COR-L47 (cell line): ENCODE measurements around the gene TOP2A.

Experiments
- DNase-seq: peaks from one replicate; lab custom pipeline; 2025; lab: John Stamatoyannopoulos, UW

Gene TOP2A, protein sequence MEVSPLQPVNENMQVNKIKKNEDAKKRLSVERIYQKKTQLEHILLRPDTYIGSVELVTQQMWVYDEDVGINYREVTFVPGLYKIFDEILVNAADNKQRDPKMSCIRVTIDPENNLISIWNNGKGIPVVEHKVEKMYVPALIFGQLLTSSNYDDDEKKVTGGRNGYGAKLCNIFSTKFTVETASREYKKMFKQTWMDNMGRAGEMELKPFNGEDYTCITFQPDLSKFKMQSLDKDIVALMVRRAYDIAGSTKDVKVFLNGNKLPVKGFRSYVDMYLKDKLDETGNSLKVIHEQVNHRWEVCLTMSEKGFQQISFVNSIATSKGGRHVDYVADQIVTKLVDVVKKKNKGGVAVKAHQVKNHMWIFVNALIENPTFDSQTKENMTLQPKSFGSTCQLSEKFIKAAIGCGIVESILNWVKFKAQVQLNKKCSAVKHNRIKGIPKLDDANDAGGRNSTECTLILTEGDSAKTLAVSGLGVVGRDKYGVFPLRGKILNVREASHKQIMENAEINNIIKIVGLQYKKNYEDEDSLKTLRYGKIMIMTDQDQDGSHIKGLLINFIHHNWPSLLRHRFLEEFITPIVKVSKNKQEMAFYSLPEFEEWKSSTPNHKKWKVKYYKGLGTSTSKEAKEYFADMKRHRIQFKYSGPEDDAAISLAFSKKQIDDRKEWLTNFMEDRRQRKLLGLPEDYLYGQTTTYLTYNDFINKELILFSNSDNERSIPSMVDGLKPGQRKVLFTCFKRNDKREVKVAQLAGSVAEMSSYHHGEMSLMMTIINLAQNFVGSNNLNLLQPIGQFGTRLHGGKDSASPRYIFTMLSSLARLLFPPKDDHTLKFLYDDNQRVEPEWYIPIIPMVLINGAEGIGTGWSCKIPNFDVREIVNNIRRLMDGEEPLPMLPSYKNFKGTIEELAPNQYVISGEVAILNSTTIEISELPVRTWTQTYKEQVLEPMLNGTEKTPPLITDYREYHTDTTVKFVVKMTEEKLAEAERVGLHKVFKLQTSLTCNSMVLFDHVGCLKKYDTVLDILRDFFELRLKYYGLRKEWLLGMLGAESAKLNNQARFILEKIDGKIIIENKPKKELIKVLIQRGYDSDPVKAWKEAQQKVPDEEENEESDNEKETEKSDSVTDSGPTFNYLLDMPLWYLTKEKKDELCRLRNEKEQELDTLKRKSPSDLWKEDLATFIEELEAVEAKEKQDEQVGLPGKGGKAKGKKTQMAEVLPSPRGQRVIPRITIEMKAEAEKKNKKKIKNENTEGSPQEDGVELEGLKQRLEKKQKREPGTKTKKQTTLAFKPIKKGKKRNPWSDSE (N-terminal part only)

DNA sequence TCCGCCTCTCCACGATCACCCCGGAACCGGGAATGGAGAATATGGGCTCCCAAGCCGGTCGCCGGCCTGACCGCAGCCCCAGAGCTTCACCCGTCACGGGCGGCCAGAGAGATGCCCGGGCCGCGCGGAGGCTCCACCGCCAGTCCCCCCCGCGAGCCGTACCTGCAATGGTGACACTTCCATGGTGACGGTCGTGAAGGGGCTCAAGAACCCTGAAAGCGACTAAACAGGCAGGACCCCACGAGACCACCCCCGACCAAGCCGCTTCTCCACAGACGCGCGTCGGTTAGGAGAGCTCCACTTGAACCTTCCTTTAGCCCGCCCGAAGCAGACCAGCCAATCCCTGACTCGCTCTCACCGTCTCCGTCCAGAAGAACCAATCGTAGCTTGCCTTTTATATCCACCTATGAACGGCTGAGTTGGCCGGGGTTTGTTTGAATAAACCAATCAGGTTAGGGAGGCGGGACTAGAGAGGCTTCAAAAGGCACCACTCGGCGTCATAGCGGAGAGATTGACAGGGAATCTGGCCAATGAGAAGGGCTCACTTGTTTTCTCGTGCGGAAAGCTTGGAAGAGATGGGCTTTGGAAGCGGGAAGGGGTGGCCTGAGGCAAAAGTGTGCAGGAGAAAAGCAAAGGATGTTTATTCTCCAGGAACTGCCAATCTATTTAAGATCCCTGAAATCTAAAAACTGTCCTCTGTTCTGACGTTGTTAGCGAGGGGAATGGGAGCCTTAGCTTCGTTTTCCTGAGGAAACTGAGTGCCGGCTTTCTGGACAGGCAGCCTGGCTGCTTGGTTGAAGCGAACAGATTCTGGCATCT lies at the start of gene TOP2A:
Gene TOP2A (minus strand): TSS at position 288 of the 819 bp plus-strand sequence. CDS start 105 bp downstream, at position 183.
- DNase-seq, result peak; percentile 100

DNA sequence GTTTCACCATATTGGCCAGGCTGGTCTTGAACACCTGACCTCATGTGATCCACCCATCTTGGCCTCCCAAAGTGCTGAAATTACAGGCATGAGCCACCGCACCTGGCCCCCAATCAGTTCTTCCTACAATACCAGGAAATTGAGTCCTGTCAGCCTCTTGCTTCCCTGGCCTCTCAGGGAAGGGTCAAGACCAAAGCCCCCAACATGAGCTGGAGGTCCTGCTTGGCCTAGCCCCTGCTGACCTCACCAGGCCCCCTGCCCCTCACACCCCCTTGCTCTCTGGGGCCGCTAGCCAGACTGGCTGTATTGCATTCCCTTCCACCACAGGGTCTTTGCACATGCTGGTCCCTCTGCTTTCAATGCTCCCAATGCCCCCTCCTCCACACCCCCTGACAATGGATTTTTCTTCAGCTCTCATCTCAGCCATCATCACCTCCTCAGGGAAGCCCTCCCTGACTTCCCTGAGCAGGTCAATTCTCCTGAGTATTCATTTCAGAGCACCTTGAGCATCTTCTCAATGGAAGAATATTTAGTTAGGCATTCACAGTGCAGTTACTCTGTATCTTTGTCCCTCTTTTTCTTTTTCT lies 49.7 kb upstream of the TOP2A start:
- DNase-seq, result no peak

- DNase-seq, result no peak
Observed at GRCh38 chr17:40466298-40466971, 48.7 kb upstream of the TOP2A start.

DNA sequence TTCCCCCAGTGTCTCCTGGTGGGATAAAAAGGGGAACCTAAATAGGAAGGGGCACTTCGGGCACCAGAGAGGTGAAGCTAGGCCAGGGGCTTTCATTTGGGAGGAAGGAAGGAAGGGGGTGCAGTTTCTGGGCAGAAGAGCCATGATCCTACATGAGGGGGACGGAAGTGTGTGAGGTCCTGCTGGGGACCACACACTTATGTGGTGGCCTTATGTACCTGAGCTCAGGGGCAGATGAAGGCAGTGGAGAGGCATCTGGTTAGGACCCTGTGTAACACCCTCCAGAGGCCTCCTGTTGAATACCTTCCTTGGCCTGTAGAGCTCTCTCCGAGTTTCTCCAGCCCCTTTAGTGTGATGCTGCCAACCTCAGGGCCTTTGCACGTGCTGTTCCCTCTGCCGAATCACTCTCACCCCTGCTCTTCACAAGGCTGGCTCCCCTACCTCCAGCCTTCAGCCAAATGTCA lies 46.7 kb upstream of the TOP2A start:
- DNase-seq, result no peak

GRCh38 chr17:40463122-40463550 lies 45.4 kb upstream of the TOP2A start:
- no peak for DNase-seq

DNA sequence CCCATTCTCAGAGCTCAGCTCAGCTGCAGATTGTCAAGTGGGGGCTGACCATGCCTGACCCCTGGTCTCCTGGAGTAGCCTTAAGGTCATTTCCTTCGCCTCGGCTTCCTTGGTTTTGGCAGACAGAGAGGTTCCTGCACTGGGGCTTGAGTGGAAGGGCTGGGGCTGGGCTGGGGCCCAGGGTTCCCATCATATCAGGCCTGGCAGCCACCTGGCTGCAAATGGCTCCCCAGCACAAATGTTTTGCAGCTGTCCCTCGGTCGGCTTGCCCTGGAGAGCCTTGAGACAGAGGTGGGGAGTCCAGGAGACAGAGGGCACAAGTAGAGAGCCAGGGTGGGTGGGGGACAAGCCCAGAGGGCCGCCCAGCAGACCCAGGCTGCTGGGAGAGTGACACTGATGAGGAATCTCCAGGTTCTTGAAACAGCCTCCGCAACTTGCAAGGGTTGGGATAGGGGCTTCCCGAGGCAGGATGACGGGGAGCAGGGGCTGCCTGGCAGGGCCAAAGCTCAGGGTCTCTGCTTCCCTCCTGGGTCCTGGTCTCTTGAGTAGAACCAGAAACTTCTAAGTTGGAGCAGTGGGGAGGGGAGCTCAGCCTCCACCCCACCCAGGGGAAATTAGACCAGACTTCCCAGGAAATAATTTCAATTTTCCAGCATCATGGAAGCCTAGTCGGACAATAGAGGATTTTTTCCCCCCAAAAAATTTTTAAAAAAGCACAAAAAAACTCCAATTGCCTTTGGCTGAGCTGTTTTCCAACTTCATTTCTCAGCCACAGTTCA lies 44.8 kb upstream of the TOP2A start:
- no peak for DNase-seq

DNA sequence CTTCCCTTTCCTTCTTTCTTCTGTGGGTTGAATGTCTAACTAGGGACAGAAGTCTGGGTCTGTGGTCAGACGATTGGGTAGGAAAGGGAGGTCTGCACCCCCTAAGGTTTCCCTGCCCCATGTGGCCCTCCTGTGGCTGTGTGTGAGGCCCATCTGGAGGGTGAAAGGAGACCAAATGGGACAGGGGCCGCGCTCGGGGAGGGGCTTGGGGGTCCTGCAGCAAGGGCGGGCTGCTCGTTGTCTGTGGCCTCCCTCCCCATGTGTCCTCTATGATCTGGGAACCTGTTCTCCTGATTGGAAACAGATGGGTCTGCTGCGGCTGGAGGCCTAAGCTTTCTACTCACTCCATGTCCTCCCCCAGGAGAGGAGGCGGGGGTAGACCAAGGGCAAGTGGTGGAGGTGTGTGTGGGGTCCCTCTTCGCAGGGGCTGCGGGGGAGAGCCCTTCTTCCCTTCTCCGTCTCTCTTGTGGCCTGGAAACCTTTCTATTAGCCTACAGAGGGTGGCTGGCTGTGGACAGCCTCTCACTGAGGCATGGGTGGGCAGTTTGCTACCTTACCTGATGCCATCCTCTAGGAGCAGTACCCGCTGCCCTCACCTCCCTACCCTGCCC lies 44.1 kb upstream of the TOP2A start:
- DNase-seq, result no peak

GRCh38 chr17:40460968-40461731 lies 43.5 kb upstream of the TOP2A start:
- no peak for DNase-seq

DNA sequence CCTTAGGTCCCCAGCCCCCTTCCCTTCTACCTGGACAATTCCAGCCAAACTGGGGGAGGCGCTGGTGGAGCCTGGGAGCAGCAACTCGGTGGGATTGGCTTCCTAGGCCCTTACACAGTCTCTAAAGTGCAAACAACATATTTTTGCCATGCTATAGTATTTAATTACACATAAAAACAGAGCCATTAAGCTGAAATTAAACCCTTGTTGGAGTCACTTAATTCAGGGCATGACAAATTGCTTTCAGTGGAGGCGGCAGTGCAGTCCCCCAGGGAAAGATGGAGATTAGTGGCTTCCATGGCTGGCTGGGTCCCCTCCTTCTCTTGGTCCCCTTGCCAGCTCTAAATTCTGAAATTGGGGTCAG lies 42.9 kb upstream of the TOP2A start:
- no peak for DNase-seq

DNA sequence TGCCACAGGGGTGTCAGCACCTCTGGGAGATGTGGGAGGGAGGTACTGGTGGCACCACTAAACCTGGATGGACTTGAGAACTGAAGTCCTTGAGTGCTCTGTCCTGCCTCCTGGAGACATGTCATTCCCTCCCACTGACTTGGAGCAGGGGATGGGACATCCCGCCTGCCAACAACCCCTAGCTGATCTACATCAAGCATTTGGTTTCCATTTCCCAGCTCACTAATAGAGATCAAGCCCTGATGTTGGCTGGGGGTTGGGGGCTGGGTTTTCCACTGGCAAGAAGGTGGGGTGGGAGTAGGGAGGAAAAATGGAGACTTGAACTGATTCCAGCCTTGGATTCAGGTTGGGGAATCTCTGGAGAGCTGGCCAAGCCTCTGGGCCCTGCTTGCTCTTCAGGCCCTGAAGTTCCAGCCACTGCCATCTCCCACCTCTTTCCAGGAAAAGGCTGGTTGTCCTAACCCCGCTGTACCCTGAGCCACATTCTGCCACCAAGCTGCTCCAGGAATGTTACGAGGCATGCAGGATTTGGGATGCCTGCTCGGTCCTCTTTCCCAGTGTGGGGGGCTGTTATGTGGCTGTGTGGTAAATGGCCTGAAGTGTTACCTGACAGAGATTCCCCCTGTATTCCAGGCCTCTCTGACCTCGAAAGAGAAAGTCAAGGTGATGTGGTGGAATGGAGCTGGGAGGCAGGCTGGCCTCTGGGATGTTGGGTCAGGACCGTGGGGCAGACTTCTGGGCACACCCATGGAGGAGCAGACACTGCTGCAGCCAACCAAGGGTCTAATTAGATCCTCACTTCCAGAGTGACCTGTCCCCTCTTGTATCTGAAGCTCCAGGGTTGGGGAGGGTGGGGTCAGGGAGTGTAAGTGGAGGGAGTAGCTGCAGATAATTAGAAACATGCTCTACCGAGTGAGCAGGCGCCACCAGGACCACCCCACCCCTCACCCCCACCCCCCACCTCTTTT lies 42.2 kb upstream of the TOP2A start:
- DNase-seq, result no peak

GRCh38 chr17:40458851-40459482 lies 41.3 kb upstream of the TOP2A start:
- DNase-seq, result no peak

GRCh38 chr17:40457964-40458791 lies 40.5 kb upstream of the TOP2A start:
- no peak for DNase-seq

DNA sequence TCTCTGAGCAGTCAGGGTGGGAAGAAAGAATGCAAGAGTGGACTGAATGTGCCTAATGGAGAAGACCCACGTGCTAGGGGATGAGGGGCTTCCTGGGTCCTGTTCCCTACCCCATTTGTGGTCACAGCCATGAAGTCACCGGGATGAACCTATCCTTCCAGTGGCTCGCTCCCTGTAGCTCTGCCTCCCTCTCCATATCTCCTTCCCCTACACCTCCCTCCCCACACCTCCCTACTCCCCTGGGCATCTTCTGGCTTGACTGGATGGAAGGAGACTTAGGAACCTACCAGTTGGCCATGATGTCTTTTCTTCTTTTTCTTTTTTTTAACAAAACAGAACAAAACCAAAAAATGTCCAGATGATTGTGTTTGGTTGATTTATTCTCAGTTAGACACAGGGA lies 39.7 kb upstream of the TOP2A start:
- DNase-seq, result no peak

- no peak for DNase-seq
Observed at GRCh38 chr17:40456396-40456951, 38.8 kb upstream of the TOP2A start.

- DNase-seq, result no peak
Observed at GRCh38 chr17:40454613-40454995, 36.9 kb upstream of the TOP2A start.
